Loucy (cell line): Measurements from ENCODE around the gene ALK.

Experiments
- H2AFZ ChIP-seq: fragments of 200-600 bp; sonication (generic); 2 replicates; pipeline ENCODE4 v1.6.0; 2016; ENCODE audit warnings: antibody characterized with exemption, mild to moderate bottlenecking, low read length, moderate library complexity
- H3F3A ChIP-seq: fragments of 200-600 bp; 2 replicates; pipeline ENCODE4 v1.6.0; 2016; ENCODE audit warnings: antibody characterized with exemption, low read depth, mild to moderate bottlenecking
- H3K27me3 ChIP-seq: fragments of 200-600 bp; sonication (generic); 2 replicates; pipeline ENCODE4 v1.6.1; 2014; ENCODE audit warnings: low read length, mild to moderate bottlenecking; ENCODE audit not compliant: insufficient read depth, poor library complexity, severe bottlenecking
- H3K36me3 ChIP-seq: fragments of 200-600 bp; sonication (generic); 2 replicates; pipeline ENCODE4 v1.6.1; 2016; ENCODE audit warnings: low read length; ENCODE audit not compliant: insufficient read depth
- H3K4me1 ChIP-seq: fragments of 200-600 bp; sonication (generic); 2 replicates; pipeline ENCODE4 v1.5.1; 2014; ENCODE audit warnings: low read length, mild to moderate bottlenecking; ENCODE audit not compliant: insufficient read depth, poor library complexity, severe bottlenecking
- H3K4me2 ChIP-seq: fragments of 200-600 bp; sonication (generic); 2 replicates; pipeline ENCODE4 v1.6.0; 2014; ENCODE audit warnings: antibody characterized with exemption, low read length, low read depth, mild to moderate bottlenecking; ENCODE audit not compliant: poor library complexity, severe bottlenecking
- H3K4me3 ChIP-seq: fragments of 200-600 bp; sonication (generic); 2 replicates; pipeline ENCODE4 v1.5.1; 2014; ENCODE audit warnings: low read length, mild to moderate bottlenecking, mixed read lengths; ENCODE audit not compliant: poor library complexity, severe bottlenecking
- H3K79me2 ChIP-seq: fragments of 200-600 bp; sonication (generic); 2 replicates; pipeline ENCODE4 v1.6.1; 2014; ENCODE audit warnings: low read length; ENCODE audit not compliant: insufficient read depth
- H3K9ac ChIP-seq: fragments of 200-600 bp; sonication (generic); 2 replicates; pipeline ENCODE4 v1.6.0; 2014; ENCODE audit warnings: mild to moderate bottlenecking, low read depth, low read length, moderate library complexity; ENCODE audit not compliant: poor library complexity, severe bottlenecking
- H3K9me2 ChIP-seq: fragments of 200-600 bp; sonication (generic); replicated peaks from 2 replicates; pipeline ENCODE4 v1.6.1; 2016; ENCODE audit warnings: low read depth, low read length, mixed read lengths
- H3K9me3 ChIP-seq: fragments of 200-600 bp; sonication (generic); 2 replicates; pipeline ENCODE4 v1.6.1; 2014; ENCODE audit warnings: mild to moderate bottlenecking, antibody characterized with exemption, low read length, low read depth; ENCODE audit not compliant: insufficient read depth
- H4K20me1 ChIP-seq: fragments of 200-600 bp; sonication (generic); 2 replicates; pipeline ENCODE4 v1.6.0; 2014; ENCODE audit warnings: antibody characterized with exemption, low read length, mild to moderate bottlenecking; ENCODE audit not compliant: insufficient read depth, poor library complexity, severe bottlenecking
- EZH2phosphoT487 ChIP-seq: fragments of 200-600 bp; IDR thresholded peaks from 2 replicates; pipeline ENCODE4 v1.6.1; 2018; ENCODE audit warnings: antibody characterized with exemption, mild to moderate bottlenecking, moderate library complexity, borderline replicate concordance
- TF ChIP-seq, protein P1 (sequence below): fragments of 200-600 bp; sonication (generic); conservative IDR thresholded peaks from 2 replicates; pipeline ENCODE4 v1.5.1; 2014; ENCODE audit warnings: mild to moderate bottlenecking, antibody characterized with exemption, low read length

Gene ALK

GRCh38 chr2:29375843-29376242 lies 545.5 kb downstream of the ALK start:
- H3K36me3 ChIP-seq = no peaks in the 10 kb centered on the region
- TF ChIP-seq, protein P1, sequence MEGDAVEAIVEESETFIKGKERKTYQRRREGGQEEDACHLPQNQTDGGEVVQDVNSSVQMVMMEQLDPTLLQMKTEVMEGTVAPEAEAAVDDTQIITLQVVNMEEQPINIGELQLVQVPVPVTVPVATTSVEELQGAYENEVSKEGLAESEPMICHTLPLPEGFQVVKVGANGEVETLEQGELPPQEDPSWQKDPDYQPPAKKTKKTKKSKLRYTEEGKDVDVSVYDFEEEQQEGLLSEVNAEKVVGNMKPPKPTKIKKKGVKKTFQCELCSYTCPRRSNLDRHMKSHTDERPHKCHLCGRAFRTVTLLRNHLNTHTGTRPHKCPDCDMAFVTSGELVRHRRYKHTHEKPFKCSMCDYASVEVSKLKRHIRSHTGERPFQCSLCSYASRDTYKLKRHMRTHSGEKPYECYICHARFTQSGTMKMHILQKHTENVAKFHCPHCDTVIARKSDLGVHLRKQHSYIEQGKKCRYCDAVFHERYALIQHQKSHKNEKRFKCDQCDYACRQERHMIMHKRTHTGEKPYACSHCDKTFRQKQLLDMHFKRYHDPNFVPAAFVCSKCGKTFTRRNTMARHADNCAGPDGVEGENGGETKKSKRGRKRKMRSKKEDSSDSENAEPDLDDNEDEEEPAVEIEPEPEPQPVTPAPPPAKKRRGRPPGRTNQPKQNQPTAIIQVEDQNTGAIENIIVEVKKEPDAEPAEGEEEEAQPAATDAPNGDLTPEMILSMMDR = no peak
- no peak for TF ChIP-seq EZH2phosphoT487
- H3K9me3 ChIP-seq = no peaks in the 10 kb centered on the region
- no peak overlapping the region for H3K9ac ChIP-seq
- H3K4me2 ChIP-seq = no peak overlapping the region
- no peak overlapping the region for H3K4me3 ChIP-seq
- no peaks in the 10 kb centered on the region for H3K9me2 ChIP-seq
- no peak overlapping the region for H2AFZ ChIP-seq
- no peaks in the 10 kb centered on the region for H3F3A ChIP-seq
- H4K20me1 ChIP-seq = no peaks in the 10 kb centered on the region
- H3K79me2 ChIP-seq = no peaks in the 10 kb centered on the region
- no peaks in the 10 kb centered on the region for H3K4me1 ChIP-seq
- no peaks in the 10 kb centered on the region for H3K27me3 ChIP-seq

DNA sequence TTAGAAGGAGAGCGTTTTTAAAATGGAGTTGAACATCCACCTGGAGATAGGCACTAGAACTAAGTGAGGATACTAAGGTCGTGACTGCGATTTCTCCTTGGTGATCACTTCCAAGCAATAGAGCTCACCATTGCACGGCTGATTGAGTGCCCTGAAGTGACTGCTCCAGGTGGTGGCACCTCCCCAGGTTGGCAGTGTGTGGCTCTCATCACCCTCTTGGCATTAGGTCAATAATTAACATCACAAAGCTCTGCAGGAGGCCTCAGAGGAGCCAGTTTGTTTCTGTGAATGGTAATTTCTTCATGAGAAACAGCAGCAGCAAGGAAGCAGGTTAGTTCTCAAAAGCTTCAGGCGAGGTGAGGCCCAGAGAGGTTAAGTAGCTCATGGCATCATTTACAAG lies 546.6 kb downstream of the ALK start:
- Histone ChIP-seq H3F3A (no peaks in the 10 kb centered on the region), H3K4me2 (no peak overlapping the region), H3K27me3 (no peaks in the 10 kb centered on the region), H3K79me2 (no peaks in the 10 kb centered on the region), H2AFZ (no peak overlapping the region), H3K36me3 (no peaks in the 10 kb centered on the region), H3K9me3 (no peaks in the 10 kb centered on the region), H3K4me3 (no peak overlapping the region), H3K9ac (no peak overlapping the region), H4K20me1 (no peaks in the 10 kb centered on the region), H3K4me1 (no peaks in the 10 kb centered on the region), H3K9me2 (no peaks in the 10 kb centered on the region)
- TF ChIP-seq, protein P1 = no peak
- no peak for TF ChIP-seq EZH2phosphoT487

- TF ChIP-seq, protein P1 = no peak
- no peak for TF ChIP-seq EZH2phosphoT487
- Histone ChIP-seq H3K9me2 (no peaks in the 10 kb centered on the region), H3K36me3 (no peaks in the 10 kb centered on the region), H3K4me3 (no peak overlapping the region), H3F3A (no peaks in the 10 kb centered on the region), H4K20me1 (no peaks in the 10 kb centered on the region), H3K27me3 (no peaks in the 10 kb centered on the region), H3K79me2 (no peaks in the 10 kb centered on the region), H3K9ac (no peak overlapping the region), H3K4me1 (no peaks in the 10 kb centered on the region), H3K4me2 (no peak overlapping the region), H2AFZ (no peak overlapping the region), H3K9me3 (no peaks in the 10 kb centered on the region)
Observed at GRCh38 chr2:29373870-29374269, 547.5 kb downstream of the ALK start.
